Loucy (cell line): Measurements from ENCODE around the gene DISC1.
"Not testable (repeated sequence)": the region's sequence is repeated elsewhere in the genome, so short reads cannot be mapped to it uniquely, and the experiment has no call there.

Experiments
- EZH2phosphoT487 ChIP-seq: fragments of 200-600 bp; IDR thresholded peaks from 2 replicates; pipeline ENCODE4 v1.6.1; 2018; ENCODE audit warnings: antibody characterized with exemption, mild to moderate bottlenecking, moderate library complexity, borderline replicate concordance
- TF ChIP-seq, protein P1 (sequence below): fragments of 200-600 bp; sonication (generic); conservative IDR thresholded peaks from 2 replicates; pipeline ENCODE4 v1.5.1; 2014; ENCODE audit warnings: mild to moderate bottlenecking, antibody characterized with exemption, low read length

DNA sequence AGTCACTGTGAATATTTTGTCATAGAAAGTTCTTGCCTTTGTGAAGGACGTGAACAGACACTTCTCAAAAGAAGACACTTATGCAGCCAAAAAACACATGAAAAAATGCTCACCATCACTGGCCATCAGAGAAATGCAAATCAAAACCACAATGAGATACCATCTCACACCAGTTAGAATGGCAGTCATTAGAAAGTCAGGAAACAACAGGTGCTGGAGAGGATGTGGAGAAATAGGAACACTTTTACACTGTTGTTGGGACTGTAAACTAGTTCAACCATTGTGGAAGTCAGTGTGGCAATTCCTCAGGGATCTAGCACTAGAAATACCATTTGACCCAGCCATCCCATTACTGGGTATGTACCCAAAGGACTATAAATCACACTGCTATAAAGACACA, 33.3 kb upstream of the DISC1 start:
- TF ChIP-seq, protein P1, sequence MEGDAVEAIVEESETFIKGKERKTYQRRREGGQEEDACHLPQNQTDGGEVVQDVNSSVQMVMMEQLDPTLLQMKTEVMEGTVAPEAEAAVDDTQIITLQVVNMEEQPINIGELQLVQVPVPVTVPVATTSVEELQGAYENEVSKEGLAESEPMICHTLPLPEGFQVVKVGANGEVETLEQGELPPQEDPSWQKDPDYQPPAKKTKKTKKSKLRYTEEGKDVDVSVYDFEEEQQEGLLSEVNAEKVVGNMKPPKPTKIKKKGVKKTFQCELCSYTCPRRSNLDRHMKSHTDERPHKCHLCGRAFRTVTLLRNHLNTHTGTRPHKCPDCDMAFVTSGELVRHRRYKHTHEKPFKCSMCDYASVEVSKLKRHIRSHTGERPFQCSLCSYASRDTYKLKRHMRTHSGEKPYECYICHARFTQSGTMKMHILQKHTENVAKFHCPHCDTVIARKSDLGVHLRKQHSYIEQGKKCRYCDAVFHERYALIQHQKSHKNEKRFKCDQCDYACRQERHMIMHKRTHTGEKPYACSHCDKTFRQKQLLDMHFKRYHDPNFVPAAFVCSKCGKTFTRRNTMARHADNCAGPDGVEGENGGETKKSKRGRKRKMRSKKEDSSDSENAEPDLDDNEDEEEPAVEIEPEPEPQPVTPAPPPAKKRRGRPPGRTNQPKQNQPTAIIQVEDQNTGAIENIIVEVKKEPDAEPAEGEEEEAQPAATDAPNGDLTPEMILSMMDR, result not testable (repeated sequence)
- TF ChIP-seq EZH2phosphoT487, result not testable (repeated sequence)
